GM12801 (cell line): ENCODE data around the gene ZC3H7A.

Source experiments
- TF ChIP-seq, protein P1 (sequence below): IDR thresholded peaks from one replicate; pipeline ENCODE4 v1.5.1; 2011; ENCODE audit warnings: control low read depth; ENCODE audit not compliant: insufficient read length; ENCODE audit errors: extremely low read depth

ZC3H7A gene, protein sequence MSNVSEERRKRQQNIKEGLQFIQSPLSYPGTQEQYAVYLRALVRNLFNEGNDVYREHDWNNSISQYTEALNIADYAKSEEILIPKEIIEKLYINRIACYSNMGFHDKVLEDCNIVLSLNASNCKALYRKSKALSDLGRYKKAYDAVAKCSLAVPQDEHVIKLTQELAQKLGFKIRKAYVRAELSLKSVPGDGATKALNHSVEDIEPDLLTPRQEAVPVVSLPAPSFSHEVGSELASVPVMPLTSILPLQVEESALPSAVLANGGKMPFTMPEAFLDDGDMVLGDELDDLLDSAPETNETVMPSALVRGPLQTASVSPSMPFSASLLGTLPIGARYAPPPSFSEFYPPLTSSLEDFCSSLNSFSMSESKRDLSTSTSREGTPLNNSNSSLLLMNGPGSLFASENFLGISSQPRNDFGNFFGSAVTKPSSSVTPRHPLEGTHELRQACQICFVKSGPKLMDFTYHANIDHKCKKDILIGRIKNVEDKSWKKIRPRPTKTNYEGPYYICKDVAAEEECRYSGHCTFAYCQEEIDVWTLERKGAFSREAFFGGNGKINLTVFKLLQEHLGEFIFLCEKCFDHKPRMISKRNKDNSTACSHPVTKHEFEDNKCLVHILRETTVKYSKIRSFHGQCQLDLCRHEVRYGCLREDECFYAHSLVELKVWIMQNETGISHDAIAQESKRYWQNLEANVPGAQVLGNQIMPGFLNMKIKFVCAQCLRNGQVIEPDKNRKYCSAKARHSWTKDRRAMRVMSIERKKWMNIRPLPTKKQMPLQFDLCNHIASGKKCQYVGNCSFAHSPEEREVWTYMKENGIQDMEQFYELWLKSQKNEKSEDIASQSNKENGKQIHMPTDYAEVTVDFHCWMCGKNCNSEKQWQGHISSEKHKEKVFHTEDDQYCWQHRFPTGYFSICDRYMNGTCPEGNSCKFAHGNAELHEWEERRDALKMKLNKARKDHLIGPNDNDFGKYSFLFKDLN

DNA sequence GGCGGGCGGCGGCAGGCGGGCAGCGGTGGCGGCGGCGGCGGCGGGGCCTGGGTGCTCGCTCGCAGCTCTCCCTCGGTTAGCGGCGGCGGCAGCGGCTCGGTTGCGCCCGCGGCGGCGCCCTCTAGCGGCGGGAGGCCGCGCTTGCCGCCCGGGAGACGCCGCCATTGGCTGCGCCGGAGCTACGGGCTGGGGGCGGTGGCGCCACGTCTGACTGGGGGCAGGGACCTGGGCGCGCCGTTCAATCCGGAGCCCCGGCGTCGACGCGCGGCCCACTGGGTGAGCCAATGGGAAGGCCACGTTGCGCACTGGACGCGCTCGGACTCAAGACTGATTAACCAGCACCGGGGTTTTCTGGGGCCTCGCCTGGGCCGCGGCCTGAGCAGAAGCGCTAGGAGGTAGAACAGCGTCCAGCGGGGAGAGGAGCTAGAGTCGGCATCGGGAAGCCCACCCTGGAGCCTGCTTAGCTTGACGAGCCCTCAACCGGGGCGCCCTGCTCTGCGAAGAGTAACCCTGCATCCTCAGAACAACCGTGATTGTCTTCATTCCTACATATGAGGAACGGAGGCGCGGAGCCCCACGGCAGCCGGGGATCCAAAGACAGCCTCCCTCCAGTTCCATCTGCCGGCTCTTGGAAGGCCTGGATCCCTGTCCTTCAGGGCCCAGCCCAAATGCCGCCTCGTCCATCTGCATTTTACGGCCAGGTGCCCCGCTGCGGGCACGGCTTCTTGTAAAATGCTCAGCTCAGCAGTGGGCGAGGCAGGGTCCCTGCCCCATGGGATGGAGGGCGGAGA lies at the start of gene ZC3H7A:
Gene ZC3H7A, minus strand, starts transcription at position 93 of the 791 bp plus-strand sequence. CDS start 14,904 bp downstream, outside the sequence.
- TF ChIP-seq, protein P1, sequence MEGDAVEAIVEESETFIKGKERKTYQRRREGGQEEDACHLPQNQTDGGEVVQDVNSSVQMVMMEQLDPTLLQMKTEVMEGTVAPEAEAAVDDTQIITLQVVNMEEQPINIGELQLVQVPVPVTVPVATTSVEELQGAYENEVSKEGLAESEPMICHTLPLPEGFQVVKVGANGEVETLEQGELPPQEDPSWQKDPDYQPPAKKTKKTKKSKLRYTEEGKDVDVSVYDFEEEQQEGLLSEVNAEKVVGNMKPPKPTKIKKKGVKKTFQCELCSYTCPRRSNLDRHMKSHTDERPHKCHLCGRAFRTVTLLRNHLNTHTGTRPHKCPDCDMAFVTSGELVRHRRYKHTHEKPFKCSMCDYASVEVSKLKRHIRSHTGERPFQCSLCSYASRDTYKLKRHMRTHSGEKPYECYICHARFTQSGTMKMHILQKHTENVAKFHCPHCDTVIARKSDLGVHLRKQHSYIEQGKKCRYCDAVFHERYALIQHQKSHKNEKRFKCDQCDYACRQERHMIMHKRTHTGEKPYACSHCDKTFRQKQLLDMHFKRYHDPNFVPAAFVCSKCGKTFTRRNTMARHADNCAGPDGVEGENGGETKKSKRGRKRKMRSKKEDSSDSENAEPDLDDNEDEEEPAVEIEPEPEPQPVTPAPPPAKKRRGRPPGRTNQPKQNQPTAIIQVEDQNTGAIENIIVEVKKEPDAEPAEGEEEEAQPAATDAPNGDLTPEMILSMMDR, result no peak

DNA sequence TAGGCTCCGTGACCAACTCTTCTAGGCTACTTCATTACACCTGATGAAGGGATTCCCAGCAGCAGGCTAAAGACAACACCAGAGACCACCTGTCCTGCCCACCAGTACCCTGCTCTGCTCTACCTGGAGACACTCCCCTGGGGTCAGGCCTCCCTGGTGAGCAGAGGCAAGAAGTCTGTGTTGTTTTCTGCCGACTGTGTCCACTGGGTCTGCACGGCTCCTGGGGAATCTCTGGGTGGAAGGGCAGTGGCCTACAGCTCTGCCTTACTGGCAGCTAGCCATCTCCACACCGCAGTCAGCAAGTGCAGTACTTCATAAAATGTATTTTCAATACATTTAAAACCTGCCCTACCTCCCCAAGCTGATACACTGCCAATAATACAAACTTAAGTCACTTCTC lies 47.4 kb upstream of the ZC3H7A start:
- TF ChIP-seq, protein P1, result no peak

DNA sequence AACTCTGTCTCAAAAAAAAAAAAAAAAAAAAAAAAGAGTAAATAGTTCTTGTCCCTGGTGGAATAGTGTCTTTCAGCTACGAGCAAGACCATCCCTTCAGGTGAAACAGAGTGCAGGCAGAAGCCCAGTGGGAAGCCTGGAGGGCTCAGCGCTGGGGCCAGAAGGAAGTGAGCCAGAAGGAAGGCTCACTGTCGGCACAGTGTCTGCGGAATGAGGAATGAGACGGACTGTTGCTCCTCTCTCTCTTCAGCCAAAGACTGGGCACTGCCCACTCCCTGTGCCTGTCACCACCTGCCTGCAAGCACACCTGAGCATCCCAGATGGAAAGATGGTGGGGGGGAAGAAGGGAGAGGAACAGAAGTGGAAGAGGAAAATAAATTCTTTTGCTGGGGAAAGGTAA lies 46.8 kb upstream of the ZC3H7A start:
- TF ChIP-seq, protein P1, result no peak

DNA sequence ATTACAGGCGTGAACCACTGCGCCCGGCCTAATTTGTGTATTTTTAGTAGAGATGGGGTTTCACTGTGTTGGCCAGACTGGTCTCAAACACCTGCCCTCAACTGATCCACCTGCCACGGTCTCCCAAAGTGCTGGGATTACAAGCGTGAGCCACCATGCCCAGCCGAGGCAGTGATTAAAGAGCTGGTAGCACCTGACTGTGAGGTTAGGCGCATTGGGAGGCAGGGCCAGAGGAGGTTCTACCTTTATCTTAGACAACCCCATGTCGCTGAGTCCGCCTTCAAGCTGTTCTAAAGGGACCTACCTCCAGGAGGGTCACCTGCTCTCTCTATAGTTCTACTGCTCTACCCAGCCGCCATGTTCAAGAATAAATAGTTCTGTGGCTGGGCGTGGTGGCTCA lies 46.1 kb upstream of the ZC3H7A start:
- TF ChIP-seq, protein P1, result no peak

DNA sequence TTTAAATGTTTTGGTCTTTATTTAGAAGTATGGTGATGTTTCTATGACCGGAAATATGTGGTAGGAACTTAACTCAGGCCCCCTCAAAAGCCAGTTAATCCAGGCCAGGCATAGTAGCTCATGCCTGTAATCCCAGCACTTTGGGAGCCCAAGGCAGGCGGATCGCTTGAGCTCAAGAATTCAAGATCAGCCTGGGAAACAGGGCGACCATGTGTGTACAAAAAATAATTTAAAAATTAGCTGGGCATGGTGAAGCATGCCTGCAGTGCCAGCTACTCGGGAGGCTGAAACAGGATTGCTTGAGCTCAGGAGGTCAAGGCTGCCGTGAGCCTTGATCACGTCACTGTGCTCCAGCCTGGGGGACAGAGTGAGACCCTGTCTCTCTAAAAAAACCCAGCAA lies 44.0 kb upstream of the ZC3H7A start:
- TF ChIP-seq, protein P1, result no peak

DNA sequence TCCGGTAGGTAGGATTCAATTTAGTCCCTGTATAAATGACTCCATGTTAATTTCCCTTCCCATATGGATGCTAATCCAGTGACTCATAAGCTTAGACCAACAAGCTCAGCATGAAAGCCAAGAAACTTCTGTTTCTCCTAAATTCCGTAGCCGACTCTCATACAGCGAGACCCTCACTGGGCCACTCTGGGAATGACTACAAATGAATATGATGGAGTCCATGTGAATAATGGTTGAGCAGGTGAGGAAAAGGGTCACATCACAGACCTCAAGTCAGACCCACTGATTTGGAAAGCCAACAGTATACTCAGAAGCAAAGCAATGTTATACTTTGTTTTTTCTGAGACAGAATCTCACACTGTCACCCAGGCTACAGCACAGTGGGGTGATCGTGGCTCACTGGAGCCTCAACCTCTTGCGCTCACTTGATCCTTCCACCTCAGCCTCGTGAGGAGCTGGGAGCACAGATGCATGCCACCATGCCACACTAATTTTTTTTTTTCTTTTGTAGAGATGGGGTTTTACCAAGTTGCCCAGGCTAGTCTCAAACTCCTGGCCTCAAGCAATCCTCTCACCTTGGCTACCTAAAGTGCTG lies 39.7 kb upstream of the ZC3H7A start:
- TF ChIP-seq, protein P1, result no peak
